GM10248 (cell line): ENCODE data around the gene MT1B.

Source experiments
- CTCF ChIA-PET: fragments of 300-600 bp; sonication (Branson Sonifier 250); formaldehyde crosslinking; extraction: SDS; loops from one replicate; lab custom pipeline; 2021; ENCODE audit warnings: antibody characterized with exemption; lab: Yijun Ruan, JAX
- POLR2A ChIA-PET: fragments of 350-650 bp; sonication (Branson Sonifier 250); formaldehyde crosslinking; extraction: SDS; loops from one replicate; lab custom pipeline; 2020; ENCODE audit warnings: antibody characterized with exemption; lab: Yijun Ruan, JAX
- DNase-seq: peaks from one replicate; pipeline ENCODE4 v3.0.0; 2012; ENCODE audit errors: extremely low spot score
- TF ChIP-seq, protein P1 (sequence below): IDR thresholded peaks from 2 replicates; pipeline ENCODE4 v1.5.1; 2012; ENCODE audit warnings: mild to moderate bottlenecking, low read depth; ENCODE audit errors: extremely low read depth, missing control alignments, control extremely low read depth

Gene MT1B

GRCh38 chr16:56682703-56683397, 31.2 kb downstream of the MT1B start:
- CTCF ChIA-PET, result interaction anchor here (2.5 kb wide), 1 partner anchor 19 kb away, joined by 17 read pairs; no protein-coding TSS in a partner anchor
- TF ChIP-seq, protein P1, sequence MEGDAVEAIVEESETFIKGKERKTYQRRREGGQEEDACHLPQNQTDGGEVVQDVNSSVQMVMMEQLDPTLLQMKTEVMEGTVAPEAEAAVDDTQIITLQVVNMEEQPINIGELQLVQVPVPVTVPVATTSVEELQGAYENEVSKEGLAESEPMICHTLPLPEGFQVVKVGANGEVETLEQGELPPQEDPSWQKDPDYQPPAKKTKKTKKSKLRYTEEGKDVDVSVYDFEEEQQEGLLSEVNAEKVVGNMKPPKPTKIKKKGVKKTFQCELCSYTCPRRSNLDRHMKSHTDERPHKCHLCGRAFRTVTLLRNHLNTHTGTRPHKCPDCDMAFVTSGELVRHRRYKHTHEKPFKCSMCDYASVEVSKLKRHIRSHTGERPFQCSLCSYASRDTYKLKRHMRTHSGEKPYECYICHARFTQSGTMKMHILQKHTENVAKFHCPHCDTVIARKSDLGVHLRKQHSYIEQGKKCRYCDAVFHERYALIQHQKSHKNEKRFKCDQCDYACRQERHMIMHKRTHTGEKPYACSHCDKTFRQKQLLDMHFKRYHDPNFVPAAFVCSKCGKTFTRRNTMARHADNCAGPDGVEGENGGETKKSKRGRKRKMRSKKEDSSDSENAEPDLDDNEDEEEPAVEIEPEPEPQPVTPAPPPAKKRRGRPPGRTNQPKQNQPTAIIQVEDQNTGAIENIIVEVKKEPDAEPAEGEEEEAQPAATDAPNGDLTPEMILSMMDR, result no peak
- no peak for DNase-seq
- POLR2A ChIA-PET, result interaction anchor here (0.8 kb wide), 2 partner anchors 18 to 75 kb away, joined by 5 to 8 read pairs; partner anchors contain the start of gene MT2A

GRCh38 chr16:56683424-56684172, 31.9 kb downstream of the MT1B start:
- ChIA-PET CTCF (interaction anchor here (2.5 kb wide), 1 partner anchor 18 kb away, joined by 17 read pairs; no protein-coding TSS in a partner anchor), POLR2A (interaction anchor here (0.8 kb wide), 2 partner anchors 17 to 75 kb away, joined by 5 to 8 read pairs; partner anchors contain the start of gene MT2A)
- no peak for DNase-seq
- TF ChIP-seq, protein P1, result no peak

DNA sequence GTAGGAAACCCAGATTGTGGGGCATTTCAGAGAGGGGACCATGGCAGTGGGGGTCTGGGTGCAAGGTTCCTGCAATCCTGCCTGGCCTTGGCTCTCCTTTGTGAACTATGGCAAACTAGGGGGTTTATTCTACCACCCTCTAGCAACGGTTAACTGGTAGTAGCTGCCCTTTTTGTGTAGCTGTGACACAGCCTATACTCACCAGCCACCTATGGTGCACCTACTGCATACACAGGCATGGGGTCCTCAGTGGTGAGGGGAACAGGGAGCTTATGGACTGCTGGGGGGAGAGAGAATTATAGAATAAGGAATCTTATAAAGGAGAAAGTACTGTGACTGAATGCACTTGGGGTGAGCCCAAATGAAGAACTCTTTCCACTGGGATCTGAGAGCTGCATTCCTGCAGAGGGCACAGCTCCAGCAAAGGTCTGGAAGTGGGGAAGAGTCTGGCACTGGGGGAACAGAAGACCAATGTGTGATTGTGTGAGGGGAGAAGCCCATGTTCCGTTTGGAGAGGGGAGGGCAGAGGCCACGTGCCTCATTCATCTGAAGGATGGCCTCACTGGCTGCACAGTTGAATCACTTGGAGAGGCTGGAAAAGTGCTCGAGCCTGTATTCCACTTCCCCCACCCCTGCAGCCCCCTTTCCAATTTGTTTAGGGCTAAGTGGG, 32.7 kb downstream of the MT1B start:
- DNase-seq, result no peak
- ChIA-PET CTCF (no interaction called here), POLR2A (no interaction called here)
- TF ChIP-seq, protein P1, result no peak

GRCh38 chr16:56684926-56685590, 33.4 kb downstream of the MT1B start:
- POLR2A ChIA-PET, result no interaction called here
- CTCF ChIA-PET, result no interaction called here

DNA sequence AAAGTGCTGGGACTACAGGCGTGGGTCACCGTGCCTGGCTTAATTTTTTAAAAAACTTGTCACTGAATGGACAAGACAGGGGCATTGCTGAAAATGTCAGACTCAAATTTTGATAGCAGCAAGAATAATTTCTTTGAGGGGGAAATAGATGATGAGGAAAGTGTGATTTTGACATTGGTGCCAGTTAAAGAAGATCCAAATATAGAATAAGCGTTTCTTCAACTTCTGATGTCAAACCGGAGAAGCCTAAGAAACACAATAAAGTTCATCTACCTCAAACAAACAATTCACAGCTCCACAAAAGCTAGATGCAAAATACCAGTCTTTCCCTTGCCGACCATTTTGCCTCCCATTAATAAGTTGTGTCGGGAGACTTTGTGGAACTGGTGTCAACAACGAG, 35.1 kb downstream of the MT1B start:
- TF ChIP-seq, protein P1, result no peak
- DNase-seq, result no peak
- CTCF ChIA-PET, result no interaction called here
- POLR2A ChIA-PET, result no interaction called here

More at GRCh38 chr16:56684926-56685590, 33.4 kb downstream of the MT1B start:
- DNase-seq, result no peak
- TF ChIP-seq, protein P1, result no peak
